HEK293T (cell line): Measurements from ENCODE around the gene CCDC43.

Source experiments
- CTCF ChIA-PET: fragments of 350-600 bp; formaldehyde crosslinking; extraction: SDS; loops from one replicate; lab custom pipeline; 2021; ENCODE audit warnings: antibody characterized with exemption, inconsistent platforms; lab: Yijun Ruan, JAX
- POLR2A ChIA-PET: fragments of 350-600 bp; formaldehyde crosslinking; extraction: SDS; loops from one replicate; lab custom pipeline; 2020; ENCODE audit warnings: antibody characterized with exemption, inconsistent platforms; lab: Yijun Ruan, JAX
- DNase-seq: peaks from one replicate; pipeline ENCODE4 v3.0.0; 2012; ENCODE audit warnings: mixed read lengths; ENCODE audit errors: extremely low spot score
- ARNT ChIP-seq: fragments of 450-650 bp; IDR thresholded peaks from 2 replicates; pipeline ENCODE4 v1.6.1; 2017; ENCODE audit warnings: mild to moderate bottlenecking
- BHLHE40 ChIP-seq: fragments of 450-650 bp; IDR thresholded peaks from 2 replicates; pipeline ENCODE4 v1.6.1; 2016; ENCODE audit warnings: mild to moderate bottlenecking, moderate library complexity, borderline replicate concordance
- CTBP1 ChIP-seq: fragments of 450-650 bp; IDR thresholded peaks from 2 replicates; pipeline ENCODE4 v1.6.1; 2016; ENCODE audit warnings: borderline replicate concordance
- ELF4 ChIP-seq: fragments of 450-650 bp; IDR thresholded peaks from 2 replicates; pipeline ENCODE4 v1.6.1; 2017; ENCODE audit warnings: antibody characterized with exemption
- FOXA1 ChIP-seq: fragments of 450-650 bp; IDR thresholded peaks from 2 replicates; pipeline ENCODE4 v1.6.1; 2016; ENCODE audit warnings: mild to moderate bottlenecking
- FOXK2 ChIP-seq: fragments of 450-650 bp; IDR thresholded peaks from 2 replicates; pipeline ENCODE4 v1.6.1; 2016; ENCODE audit warnings: mild to moderate bottlenecking
- FOXM1 ChIP-seq: fragments of 450-650 bp; IDR thresholded peaks from 2 replicates; pipeline ENCODE4 v1.6.1; 2017; ENCODE audit warnings: mild to moderate bottlenecking, borderline replicate concordance
- HDGF ChIP-seq: fragments of 450-650 bp; IDR thresholded peaks from 2 replicates; pipeline ENCODE4 v1.6.1; 2017; ENCODE audit warnings: antibody characterized with exemption, borderline replicate concordance
- L3MBTL2 ChIP-seq: fragments of 450-650 bp; conservative IDR thresholded peaks from 2 replicates; pipeline ENCODE4 v1.6.1; 2016; ENCODE audit warnings: mild to moderate bottlenecking
- LEF1 ChIP-seq: fragments of 450-650 bp; IDR thresholded peaks from 2 replicates; pipeline ENCODE4 v1.6.1; 2017; ENCODE audit warnings: mild to moderate bottlenecking, borderline replicate concordance
- NFRKB ChIP-seq: fragments of 450-650 bp; IDR thresholded peaks from 2 replicates; pipeline ENCODE4 v1.6.1; 2016; ENCODE audit warnings: mild to moderate bottlenecking, moderate library complexity
- PKNOX1 ChIP-seq: fragments of 450-650 bp; IDR thresholded peaks from 2 replicates; pipeline ENCODE4 v1.6.1; 2016
- SP1 ChIP-seq: fragments of 450-650 bp; IDR thresholded peaks from 2 replicates; pipeline ENCODE4 v1.6.1; 2017
- SUZ12 ChIP-seq: fragments of 450-650 bp; IDR thresholded peaks from 2 replicates; pipeline ENCODE4 v1.6.1; 2016; ENCODE audit warnings: mild to moderate bottlenecking
- TARDBP ChIP-seq: fragments of 450-650 bp; IDR thresholded peaks from 2 replicates; pipeline ENCODE4 v1.6.1; 2016
- ZNF384 ChIP-seq: fragments of 450-650 bp; IDR thresholded peaks from 2 replicates; pipeline ENCODE4 v1.6.1; 2016

CCDC43 gene

GRCh38 chr17:44633998-44634397 is 55.6 kb downstream of the CCDC43 start:
- CTCF ChIA-PET: interaction anchor here (0.6 to 1.8 kb wide), 2 partner anchors 101 to 164 kb away, joined by 3 to 6 read pairs; no protein-coding TSS in a partner anchor
- POLR2A ChIA-PET: no interaction called here
- DNase-seq: no peak
- TF ChIP-seq ZNF384 (no peak), L3MBTL2 (no peak), LEF1 (no peak), ELF4 (no peak), SP1 (no peak), BHLHE40 (no peak), HDGF (no peak), TARDBP (no peak), FOXK2 (no peak), NFRKB (no peak), CTBP1 (no peak), FOXM1 (no peak)

- TF ChIP-seq FOXA1 (no peak), HDGF (no peak), BHLHE40 (no peak), NFRKB (no peak), FOXM1 (no peak), PKNOX1 (no peak), ZNF384 (no peak), FOXK2 (no peak), ARNT (no peak), LEF1 (no peak), ELF4 (no peak), L3MBTL2 (no peak)
- DNase-seq: no peak
- ChIA-PET POLR2A (interaction anchor here (1.3 kb wide), 1 partner anchor 97 kb away, joined by 4 read pairs; no protein-coding TSS in a partner anchor), CTCF (no interaction called here)
Measured at GRCh38 chr17:44630703-44631102, 58.9 kb downstream of the CCDC43 start.

GRCh38 chr17:44629314-44629713 is 60.3 kb downstream of the CCDC43 start:
- DNase-seq: no peak
- ChIA-PET POLR2A (no interaction called here), CTCF (interaction anchor here (0.6 to 0.7 kb wide), 2 partner anchors 9 to 108 kb away, joined by 3 to 4 read pairs; no protein-coding TSS in a partner anchor)
- no peak for TF ChIP-seq FOXA1
- TF ChIP-seq SP1: no peak
- TF ChIP-seq BHLHE40: no peak
- TF ChIP-seq ELF4: no peak
- no peak for TF ChIP-seq PKNOX1
- TF ChIP-seq ZNF384: no peak
- TF ChIP-seq NFRKB: no peak
- no peak for TF ChIP-seq FOXM1

GRCh38 chr17:44628243-44629188 is 61.1 kb downstream of the CCDC43 start:
- TF ChIP-seq HDGF (no peak), CTBP1 (no peak), L3MBTL2 (no peak), BHLHE40 (no peak), NFRKB (no peak), ELF4 (no peak), FOXM1 (no peak), FOXK2 (no peak), LEF1 (no peak), TARDBP (no peak), ARNT (no peak), ZNF384 (no peak), PKNOX1 (no peak), SUZ12 (no peak)
- DNase-seq: no peak
- CTCF ChIA-PET: no interaction called here
- POLR2A ChIA-PET: interaction anchor here (1.5 kb wide), 1 partner anchor 125 kb away, joined by 3 read pairs; the partner anchor contains the start of gene GPATCH8

GRCh38 chr17:44627513-44628242 is 61.9 kb downstream of the CCDC43 start:
- POLR2A ChIA-PET: interaction anchor here (1.5 kb wide), 1 partner anchor 124 kb away, joined by 3 read pairs; the partner anchor contains the start of gene GPATCH8
- TF ChIP-seq FOXK2 (no peak), LEF1 (no peak), BHLHE40 (no peak), NFRKB (no peak), L3MBTL2 (no peak), SUZ12 (no peak), FOXM1 (no peak), SP1 (no peak), HDGF (no peak), PKNOX1 (no peak), ARNT (no peak), CTBP1 (no peak), ELF4 (no peak), ZNF384 (no peak), FOXA1 (no peak), TARDBP (no peak)
- no peak for DNase-seq
- CTCF ChIA-PET: interaction anchor here (1.6 kb wide), 1 partner anchor 94 kb away, joined by 10 read pairs; no protein-coding TSS in a partner anchor
